Panc1 (cell line): ENCODE data around the gene OLFML3. TPM values are rescaled to one million over a fixed set of nuclear protein-coding genes. Genes with fewer than 3 reads are reported as not detected.

Experiments used
- ATAC-seq: fragments of 200-7000 bp; cut with Tn5 transposase; 2 replicates; pipeline ENCODE4 v1.9.1; 2020; ENCODE audit warnings: mild to moderate bottlenecking, moderate library complexity
- BruUV-seq: library from RNA; stranded (reverse); fragments of 400-500 nt; replicated peaks from 2 replicates; lab custom pipeline; 2021; lab: Mats Ljungman, UMichigan
- CTCF ChIA-PET: fragments of 300-600 bp; sonication (Branson Sonifier 250); formaldehyde crosslinking; loops from one replicate; lab custom pipeline; 2022; ENCODE audit warnings: antibody characterized with exemption; lab: Charles Lee
- POLR2A ChIA-PET: fragments of 300-600 bp; sonication (Branson Sonifier 250); formaldehyde crosslinking; loops from one replicate; lab custom pipeline; 2022; ENCODE audit warnings: antibody characterized with exemption; lab: Charles Lee
- DNase-seq: peaks from one replicate; pipeline ENCODE4 v3.0.0-alpha.2; 2010; ENCODE audit warnings: low read depth, low spot score
- H3K27ac ChIP-seq: 2 replicates; pipeline ENCODE4 v1.5.1; 2011; ENCODE audit warnings: mild to moderate bottlenecking, low read length, inconsistent platforms
- H3K27me3 ChIP-seq: fragments of 200-500 bp; sonication (Bioruptor generic); 2 replicates; pipeline ENCODE4 v1.6.0; 2014; ENCODE audit warnings: low read length, inconsistent platforms; ENCODE audit not compliant: control insufficient read depth, insufficient read depth
- H3K36me3 ChIP-seq: fragments of 200-500 bp; sonication (Bioruptor generic); 2 replicates; pipeline ENCODE4 v1.5.1; 2014; ENCODE audit warnings: inconsistent platforms, mild to moderate bottlenecking, low read length, moderate library complexity; ENCODE audit not compliant: control insufficient read depth, insufficient read depth
- H3K4me1 ChIP-seq: 2 replicates; pipeline ENCODE4 v1.5.1; 2011; ENCODE audit warnings: inconsistent platforms, mild to moderate bottlenecking, low read length, moderate library complexity; ENCODE audit not compliant: control insufficient read depth, insufficient read depth
- H3K4me3 ChIP-seq, 2 experiments: 2 replicates each; pipeline ENCODE4 v1.5.1; 2011 to 2012; ENCODE audit warnings: low read depth in 2 of 2, low read length in 2 of 2, mild to moderate bottlenecking in 2 of 2, inconsistent platforms in 1 of 2, moderate library complexity in 1 of 2
- H3K9me3 ChIP-seq: fragments of 200-500 bp; sonication (Bioruptor generic); 2 replicates; pipeline ENCODE4 v1.5.1; 2014; ENCODE audit warnings: low read depth, mild to moderate bottlenecking, inconsistent platforms, low read length, moderate library complexity; ENCODE audit not compliant: control insufficient read depth, insufficient read depth
- CTCF ChIP-seq: fragments of 450-650 bp; IDR thresholded peaks from 2 replicates; pipeline ENCODE4 v1.5.1; 2017; ENCODE audit warnings: mild to moderate bottlenecking
- POLR2AphosphoS5 ChIP-seq: IDR thresholded peaks from 2 replicates; pipeline ENCODE4 v1.6.1; 2012; ENCODE audit warnings: mild to moderate bottlenecking, low read depth, low read length, moderate library complexity
- REST ChIP-seq, 2 experiments: IDR thresholded peaks; 2 replicates each; pipeline ENCODE4 v1.6.1; 2011 to 2012; ENCODE audit warnings: low read depth in 2 of 2, control low read depth in 1 of 2, low read length in 1 of 2, mild to moderate bottlenecking in 1 of 2, moderate library complexity in 1 of 2; ENCODE audit not compliant: insufficient read depth in 1 of 2
- SIN3A ChIP-seq: IDR thresholded peaks from 2 replicates; pipeline ENCODE4 v1.6.1; 2012; ENCODE audit warnings: low read depth, mild to moderate bottlenecking, low read length, moderate library complexity, borderline replicate concordance; ENCODE audit not compliant: insufficient read depth
- TCF7L2 ChIP-seq: IDR thresholded peaks from 2 replicates; pipeline ENCODE4 v1.6.1; 2011; ENCODE audit warnings: mild to moderate bottlenecking, low read depth, low read length, inconsistent platforms
- in situ Hi-C: cut with HindIII; loops from 2 replicates; pipeline ENCODE4 v1.10.0; 2016; ENCODE audit warnings: low sequenced_read_pairs, low pct_unique_long_range_greater_than_20kb
- intact Hi-C: fragments of 100-400 bp; cut with micrococcal nuclease; formaldehyde crosslinking; loops from one replicate; pipeline ENCODE4 v1.10.0; 2022; ENCODE audit not compliant: unreplicated experiment
- total RNA-seq: library from RNA; stranded (reverse); gene quantifications from one replicate; pipeline ENCODE4 v1.2.1, GENCODE V29; 2021; ENCODE audit not compliant: unreplicated experiment

Gene OLFML3
- total RNA-seq, 1 experiment from 2014 or later: 0.15 TPM

GRCh38 chr1:113949007-113949406 is 30.3 kb upstream of the OLFML3 start:
- DNase-seq: no peak
- no TSS peak for BruUV-seq
- Histone ChIP-seq H3K9me3 (no peaks in the 10 kb centered on the region), H3K36me3 (no peaks in the 10 kb centered on the region; the same call in 1 of the 2 replicates), H3K4me1 (no peaks in the 10 kb centered on the region), H3K27ac (no peak overlapping the region), H3K27me3 (no peaks in the 10 kb centered on the region), H3K4me3 (no peak overlapping the region)
- CTCF ChIA-PET: no interaction called here
- no peak for TF ChIP-seq POLR2AphosphoS5
- no peak for TF ChIP-seq TCF7L2
- no peak for TF ChIP-seq CTCF
- no peak for TF ChIP-seq REST (IDR thresholded peaks at IDR 0.05; ENCODE audit: insufficient read depth in 1 of 2, low read depth in 2 of 2, low read length in 1 of 2)
- no peak for TF ChIP-seq SIN3A
- in situ Hi-C loops (no loop called here), intact Hi-C loops (no loop called here)
- no peak for ATAC-seq
- POLR2A ChIA-PET: no interaction called here

GRCh38 chr1:113950908-113951307 is 28.4 kb upstream of the OLFML3 start:
- Histone ChIP-seq H3K36me3 (peaks cover 10% of the 10 kb centered on the region), H3K4me1 (no peaks in the 10 kb centered on the region), H3K27me3 (no peaks in the 10 kb centered on the region), H3K9me3 (no peaks in the 10 kb centered on the region), H3K27ac (no peak overlapping the region), H3K4me3 (no peak overlapping the region)
- ATAC-seq: no peak
- no peak for DNase-seq
- TF ChIP-seq TCF7L2 (no peak), CTCF (no peak), SIN3A (no peak), POLR2AphosphoS5 (no peak), REST (IDR thresholded peaks at IDR 0.05; ENCODE audit: insufficient read depth in 1 of 2, low read depth in 2 of 2, low read length in 1 of 2) (no peak)
- BruUV-seq: no TSS peak
- in situ Hi-C loops: no loop called here
- ChIA-PET CTCF (no interaction called here), POLR2A (no interaction called here)
- intact Hi-C loops: no loop called here
